ENCODE results near the gene CCDC6. TPM values are rescaled to one million over a fixed set of nuclear protein-coding genes. Genes with fewer than 3 reads are reported as not detected.

The CCDC6 gene
- total and polyA plus RNA-seq, 2 of the 8 experiments (the other 6 are each of a cell fraction or from before 2014, with no cell fraction given), result 42.2 to 74.4 TPM

- Histone ChIP-seq H2BK120ac (replicated peaks; ENCODE audit: low read depth, low read length) (no peak overlapping the region), H4K20me1 (replicated peaks in 1 of 2; ENCODE audit: control insufficient read depth in 1 of 2, insufficient read depth in 2 of 2, low read length in 2 of 2) (no peaks in the 10 kb centered on the region), H3K4me3 (ENCODE audit: extremely low read depth in 1 of 4, insufficient read depth in 2 of 4, low read depth in 3 of 4, low read length in 4 of 4) (no peak overlapping the region), H2BK5ac (ENCODE audit: low read depth, low read length) (no peak overlapping the region), H3K4ac (replicated peaks; ENCODE audit: insufficient read length, low read depth, low read length) (no peak overlapping the region), H3K27me3 (replicated peaks in 1 of 4; ENCODE audit: control insufficient read depth in 3 of 4, extremely low read depth in 1 of 4, insufficient read depth in 3 of 4, low read length in 3 of 4) (no peaks in the 10 kb centered on the region), H3K9ac (replicated peaks in 1 of 4; ENCODE audit: extremely low read depth in 1 of 4, low read depth in 3 of 4, low read length in 3 of 4) (no peak overlapping the region), H3K79me1 (ENCODE audit: low read depth, low read length) (no peaks in the 10 kb centered on the region), H4K8ac (ENCODE audit: extremely low read depth, insufficient read depth, low read length) (no peak overlapping the region), H3K18ac (ENCODE audit: extremely low read depth, low read length) (no peak overlapping the region), H3K9me3 (ENCODE audit: insufficient read depth in 2 of 2, low read depth in 1 of 2, low read length in 1 of 2) (0 out of 4 replicates have a peak, but pooled peaks cover 0 to 4% of the 10 kb centered on the region in 2 experiments), H3K4me1 (replicated peaks in 1 of 4; ENCODE audit: control insufficient read depth in 3 of 4, insufficient read depth in 4 of 4, low read length in 3 of 4) (peaks cover 0 to 7% (median 0%) of the 10 kb centered on the region in 4 experiments; a peak in 1 of 7 replicates), H2AFZ (ENCODE audit: low read length) (peak overlapping the region; percentile 25; the same call in 1 of the 2 replicates), H2BK15ac (ENCODE audit: low read length) (no peak overlapping the region), H3K56ac (replicated peaks; ENCODE audit: insufficient read length, low read depth, low read length) (no peak overlapping the region), H3K14ac (ENCODE audit: insufficient read length) (no peak overlapping the region), H4K5ac (ENCODE audit: insufficient read length, low read depth, low read length) (no peak overlapping the region), H3K27ac (ENCODE audit: low read depth, low read length) (no peak overlapping the region), H4K91ac (replicated peaks; ENCODE audit: insufficient read length, low read length) (no peak overlapping the region), H3K23me2 (ENCODE audit: low read depth, low read length) (no peaks in the 10 kb centered on the region), H3K79me2 (ENCODE audit: control insufficient read depth in 1 of 2, insufficient read depth in 2 of 2, low read length in 2 of 2) (no peaks in the 10 kb centered on the region), H3K36me3 (ENCODE audit: control insufficient read depth in 2 of 4, insufficient read depth in 4 of 4, low read length in 3 of 4) (no peaks in the 10 kb centered on the region), H3K23ac (ENCODE audit: insufficient read length) (no peak overlapping the region), H2BK20ac (ENCODE audit: low read length) (no peak overlapping the region), H3K4me2 (ENCODE audit: insufficient read depth in 1 of 2, low read depth in 2 of 2, low read length in 2 of 2) (no peak overlapping the region), H2AK5ac (ENCODE audit: low read depth, low read length) (no peak overlapping the region), H2BK12ac (ENCODE audit: low read depth, low read length) (no peak overlapping the region)
- 83% methylated on average over 2 of the region's 2 CpGs; no CpG with 5 or more reads in 1 of the 2 experiments for WGBS, 2 experiments (ENCODE audit: extremely low coverage in 1 of 2, insufficient coverage in 1 of 2, insufficient read length in 1 of 2, insufficient replicate concordance in 2 of 2, low coverage in 1 of 2, low lambda C conversion rate in 2 of 2, missing lambda C conversion rate in 1 of 2)
- DNase-seq (ENCODE audit: low read depth in 1 of 2, low spot score in 2 of 2), result no peak
- CTCF ChIA-PET (ENCODE audit: partially characterized antibody), result no interaction called here
- no peak for TF ChIP-seq TAF7 (optimal IDR thresholded peaks at IDR 0.05; ENCODE audit: borderline replicate concordance, low read depth, low read length)
- TF ChIP-seq CBX8 (IDR thresholded peaks at IDR 0.05; ENCODE audit: borderline replicate concordance, low read depth, low read length), result no peak
- no peak for TF ChIP-seq SP4 (IDR thresholded peaks at IDR 0.05; ENCODE audit: low read length)
- no peak for TF ChIP-seq CTBP2 (IDR thresholded peaks at IDR 0.05; ENCODE audit: borderline replicate concordance, insufficient read depth, insufficient read length, low read length)
- no peak for TF ChIP-seq SIRT6 (IDR thresholded peaks at IDR 0.05; ENCODE audit: low read length)
- no peak for TF ChIP-seq SP2 (IDR thresholded peaks at IDR 0.05; ENCODE audit: low read length)
- no peak for TF ChIP-seq RNF2 (IDR thresholded peaks at IDR 0.05; ENCODE audit: borderline replicate concordance, low read depth, low read length, missing control alignments, poor library complexity, severe bottlenecking)
- no peak for TF ChIP-seq EZH2 (IDR thresholded peaks at IDR 0.05; ENCODE audit: low read depth, low read length, severe bottlenecking)
- TF ChIP-seq SAP30 (IDR thresholded peaks at IDR 0.05; ENCODE audit: insufficient read depth, insufficient replicate concordance, low read length), result no peak
- FAIRE-seq, result no peak
- POLR2A ChIA-PET (ENCODE audit: partially characterized antibody), result no interaction called here
Measured at GRCh38 chr10:59934701-59935100, 28.3 kb upstream of the CCDC6 start.

Data from H1 (cell line).